Activated T-helper 9 cell treated with anti-CD3 and anti-CD28 coated beads, Interleukin-2, amount 50 U/mL, for 16 hours (primary cell): ENCODE data around the gene CENPH.
A peak's percentile ranks its signal among the peaks of the same experiment; 100 is the strongest.
"Not testable (repeated sequence)": the region's sequence is repeated elsewhere in the genome, so short reads cannot be mapped to it uniquely, and the experiment has no call there.

Experiments
- DNase-seq: peaks from one replicate; pipeline ENCODE4 v3.0.0-alpha.2; 2020; ENCODE audit warnings: low read depth

The CENPH gene, protein sequence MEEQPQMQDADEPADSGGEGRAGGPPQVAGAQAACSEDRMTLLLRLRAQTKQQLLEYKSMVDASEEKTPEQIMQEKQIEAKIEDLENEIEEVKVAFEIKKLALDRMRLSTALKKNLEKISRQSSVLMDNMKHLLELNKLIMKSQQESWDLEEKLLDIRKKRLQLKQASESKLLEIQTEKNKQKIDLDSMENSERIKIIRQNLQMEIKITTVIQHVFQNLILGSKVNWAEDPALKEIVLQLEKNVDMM

DNA sequence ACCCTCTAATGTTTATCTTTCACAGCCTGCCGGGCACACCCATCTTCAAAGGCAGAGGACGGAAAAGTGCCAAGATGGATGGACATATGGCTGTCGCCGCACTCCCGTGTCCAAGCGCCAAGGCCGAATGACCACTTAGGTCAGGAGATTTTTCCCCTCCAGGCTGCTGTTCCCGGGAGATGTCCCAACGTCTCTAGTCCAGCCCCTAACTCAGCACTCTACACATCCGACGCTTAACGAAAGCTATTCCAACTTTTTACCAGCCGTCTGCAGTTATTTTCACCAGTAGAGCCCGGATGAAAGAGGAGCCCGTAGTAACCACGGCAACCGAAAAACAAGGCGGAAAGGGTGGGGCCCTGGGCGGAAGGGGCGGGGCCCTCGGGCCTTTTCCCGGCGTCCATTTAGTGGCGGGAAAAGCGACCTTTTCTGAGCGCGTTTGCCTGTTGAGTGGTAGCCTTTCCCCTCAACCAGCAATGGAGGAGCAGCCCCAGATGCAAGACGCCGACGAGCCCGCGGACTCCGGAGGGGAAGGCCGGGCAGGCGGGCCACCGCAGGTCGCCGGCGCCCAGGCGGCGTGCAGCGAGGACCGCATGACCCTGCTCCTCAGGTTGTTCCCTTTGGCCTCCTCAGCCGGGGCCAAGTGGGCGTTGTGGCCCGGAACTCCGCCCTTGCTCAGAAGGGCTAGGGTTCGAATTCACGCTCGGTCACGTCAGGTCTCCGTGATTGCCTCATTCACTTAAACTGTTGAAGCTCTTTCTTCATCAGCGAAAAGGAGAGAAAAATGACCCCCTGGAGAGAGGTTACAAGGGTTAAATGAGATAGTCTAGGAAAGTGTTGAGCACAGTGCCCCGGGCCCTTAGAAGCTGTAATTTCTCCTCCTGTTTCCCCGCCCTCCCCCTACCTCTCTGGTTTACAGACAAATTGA, at the start of gene CENPH:
CENPH (plus strand) TSS at position 422 of the 925 bp plus-strand sequence; CDS start at position 474, 52 bp downstream.
- DNase-seq, result peak; percentile 86

DNA sequence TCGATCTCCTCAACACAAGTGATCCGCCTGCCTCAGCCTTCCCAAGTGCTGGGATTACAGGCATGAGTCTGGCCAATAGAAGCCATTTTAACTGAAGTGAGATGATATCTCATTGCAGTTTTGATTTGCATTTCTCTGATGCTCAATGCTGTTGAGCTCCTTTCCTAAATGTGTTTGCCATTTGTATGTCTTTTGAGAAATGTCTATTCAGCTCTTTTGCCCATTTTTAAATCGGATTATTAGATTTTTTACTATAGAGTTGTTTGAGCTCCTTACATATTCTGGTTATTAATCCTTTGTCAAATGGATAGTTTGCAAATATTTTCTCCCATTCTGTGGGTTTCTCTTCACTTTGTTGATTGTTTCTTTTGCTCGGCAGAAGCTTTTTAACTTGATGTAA, 49.1 kb upstream of the CENPH start:
- not testable (repeated sequence) for DNase-seq

DNA sequence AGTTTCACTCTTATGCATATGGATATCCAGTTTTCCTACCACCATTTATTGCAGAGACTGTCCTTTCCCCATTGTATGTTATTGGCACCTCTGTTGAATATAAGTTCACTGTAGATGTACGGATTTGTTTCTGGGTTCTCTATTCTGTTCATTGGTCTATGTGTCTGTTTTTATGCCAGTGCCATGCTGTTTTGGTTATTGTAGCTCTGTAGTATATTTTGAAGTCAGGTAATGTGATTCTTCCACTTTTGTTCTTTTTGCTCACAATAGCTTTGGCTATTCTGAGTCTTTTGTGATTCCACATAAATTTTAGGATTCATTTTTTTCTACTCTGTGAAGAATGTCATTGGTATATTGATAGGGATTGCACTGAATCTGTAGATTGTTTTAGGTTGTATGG, 48.6 kb upstream of the CENPH start:
- DNase-seq, result no peak

- DNase-seq, result not testable (repeated sequence)
These were observed 40.8 kb upstream of the CENPH start for GRCh38 chr5:69148576-69148975.

DNA sequence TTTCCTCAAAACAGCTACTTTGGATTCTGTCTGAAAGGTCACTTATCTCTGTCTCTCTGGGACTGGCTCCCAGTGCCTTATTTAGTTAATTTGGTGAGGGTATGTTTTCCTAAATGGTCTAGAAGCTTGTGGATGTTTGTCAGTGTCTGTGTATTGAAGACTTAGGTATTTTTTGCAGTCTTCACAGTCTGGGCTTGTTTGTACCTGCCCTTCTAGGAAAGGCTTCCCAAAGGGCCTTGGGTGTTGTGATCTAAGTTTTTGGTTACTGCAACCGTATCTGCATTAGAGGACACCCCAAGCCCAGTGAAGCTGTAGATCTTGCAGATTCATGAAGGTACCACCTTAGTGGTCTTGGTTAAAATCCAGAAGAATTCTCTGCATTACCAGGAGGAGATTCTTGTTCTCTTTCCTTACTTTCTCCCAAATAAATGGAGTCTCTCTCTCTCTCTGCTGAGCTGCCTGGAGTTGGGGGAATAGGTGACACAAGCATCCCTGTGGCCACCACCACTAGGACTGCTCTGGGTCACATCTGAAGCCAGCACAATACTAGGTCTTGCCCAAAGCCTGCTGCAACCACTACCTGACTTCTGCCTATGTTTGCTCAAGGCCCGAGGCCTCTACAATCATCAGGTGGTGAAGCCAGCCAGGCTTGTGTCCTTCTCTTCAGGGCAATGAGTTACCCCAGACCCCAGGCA, 40.3 kb upstream of the CENPH start:
- DNase-seq, result no peak

GRCh38 chr5:69149676-69150010, 39.7 kb upstream of the CENPH start:
- no peak for DNase-seq

DNA sequence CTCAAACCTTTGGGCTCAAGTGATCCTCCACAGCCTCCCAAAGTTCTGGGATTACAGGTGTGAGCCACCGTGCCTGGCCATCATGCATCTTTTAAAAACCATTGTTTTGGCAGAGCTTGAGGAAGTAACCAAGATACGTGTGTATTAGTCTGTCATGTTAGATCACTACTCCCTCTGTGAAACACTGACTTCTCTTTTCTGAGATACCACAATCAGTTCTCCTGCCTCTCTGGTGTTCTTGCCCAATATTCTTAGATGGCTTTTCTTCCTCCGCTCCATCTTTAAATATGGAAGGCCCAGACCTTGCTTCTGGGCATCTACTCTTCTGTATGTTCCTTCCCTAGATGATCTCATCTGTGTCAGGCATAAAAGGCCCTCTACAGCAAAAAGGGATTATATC, 36.7 kb upstream of the CENPH start:
- DNase-seq, result no peak

GRCh38 chr5:69156456-69156855, 32.9 kb upstream of the CENPH start:
- no peak for DNase-seq

DNA sequence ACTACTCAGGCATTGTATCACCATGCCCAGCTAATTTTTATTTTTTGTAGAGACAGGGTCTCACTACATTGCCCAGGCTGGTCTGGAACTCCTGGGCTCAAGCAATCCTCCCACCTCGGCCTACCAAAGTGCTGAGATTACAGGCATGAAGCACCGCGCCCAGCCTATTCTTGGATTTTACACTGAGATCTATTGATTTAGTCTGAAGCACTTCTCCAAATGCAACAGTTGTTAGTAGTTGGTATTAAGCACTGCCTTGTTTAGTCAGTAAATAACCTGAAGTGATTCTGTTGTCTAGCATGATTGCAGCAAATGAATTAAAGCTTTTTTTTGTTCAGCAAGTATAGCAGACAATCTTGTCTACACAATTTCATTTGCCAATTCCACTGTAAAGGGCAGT, 31.3 kb upstream of the CENPH start:
- DNase-seq, result no peak

- DNase-seq, result no peak
These were observed 28.7 kb upstream of the CENPH start for GRCh38 chr5:69160651-69161050.

DNA sequence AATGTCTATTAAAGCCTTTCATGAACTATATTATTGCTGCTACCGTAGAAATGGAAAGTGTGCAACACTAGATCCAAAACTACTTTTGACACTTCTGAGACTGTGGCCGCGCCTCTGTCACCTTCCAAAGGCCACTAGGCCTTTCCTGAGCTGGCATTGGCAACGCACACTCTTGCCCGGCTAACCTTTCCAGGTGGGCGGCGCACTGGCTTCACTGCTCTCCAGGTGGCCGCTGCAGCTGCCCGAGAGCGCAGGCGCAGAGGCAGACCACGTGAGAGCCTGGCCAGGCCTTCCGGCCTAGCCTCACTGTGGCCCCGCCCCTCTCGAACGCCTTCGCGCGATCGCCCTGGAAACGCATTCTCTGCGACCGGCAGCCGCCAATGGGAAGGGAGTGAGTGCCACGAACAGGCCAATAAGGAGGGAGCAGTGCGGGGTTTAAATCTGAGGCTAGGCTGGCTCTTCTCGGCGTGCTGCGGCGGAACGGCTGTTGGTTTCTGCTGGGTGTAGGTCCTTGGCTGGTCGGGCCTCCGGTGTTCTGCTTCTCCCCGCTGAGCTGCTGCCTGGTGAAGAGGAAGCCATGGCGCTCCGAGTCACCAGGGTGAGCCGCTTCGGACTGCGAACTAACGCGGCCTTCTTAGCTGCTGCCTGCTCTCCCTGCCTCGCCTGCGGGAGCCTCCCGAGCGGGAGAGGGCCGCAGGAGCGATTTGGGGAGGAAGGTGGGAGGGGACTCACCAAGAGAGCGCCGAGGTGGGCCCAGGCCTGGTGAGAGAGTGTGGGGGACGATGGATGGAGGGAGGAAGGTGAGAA, 22.5 kb upstream of the CENPH start, which contains the start of gene CCNB1:
CCNB1 (plus strand) TSS at position 465 of the 807 bp plus-strand sequence; CDS start at position 578, 113 bp downstream.
- peak; percentile 97 for DNase-seq

DNA sequence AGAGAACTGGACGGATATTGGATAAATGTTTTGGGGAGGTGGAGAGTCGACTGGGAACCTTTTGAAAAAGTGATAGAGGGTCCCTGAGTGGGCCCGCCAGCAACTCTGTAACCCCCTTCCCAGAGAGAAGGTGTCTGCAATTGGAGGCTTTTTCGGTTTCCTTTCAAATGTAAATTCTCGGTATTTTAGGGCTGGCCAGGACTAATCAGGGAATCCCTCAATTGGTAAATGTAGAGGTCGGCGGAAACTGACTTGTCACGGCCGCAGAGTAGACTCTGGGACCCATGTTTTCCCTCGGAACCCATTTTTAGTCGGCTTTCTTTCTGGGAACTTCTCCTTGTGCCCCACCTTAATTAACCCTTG, 21.9 kb upstream of the CENPH start:
- DNase-seq, result no peak

GRCh38 chr5:69167929-69168328, 21.5 kb upstream of the CENPH start:
- DNase-seq, result no peak

DNA sequence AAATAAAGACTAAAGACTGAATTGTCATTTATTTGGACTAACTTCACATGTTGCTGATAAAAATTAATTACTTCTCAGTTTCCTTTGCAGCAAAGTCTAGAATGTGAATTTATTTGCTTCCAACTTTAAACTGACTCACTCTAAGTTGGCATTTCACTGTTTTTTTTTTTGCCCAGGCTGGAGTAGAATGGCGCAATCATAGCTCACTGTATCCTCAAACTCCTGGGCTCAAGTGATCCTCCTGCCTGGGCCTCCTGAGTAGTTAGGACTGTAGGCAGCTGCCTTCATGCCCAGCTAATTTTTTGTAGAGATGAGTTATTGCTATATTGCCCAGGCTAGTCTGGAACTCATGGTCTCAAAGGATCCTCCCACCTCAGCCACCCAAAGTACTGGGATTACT, 18.9 kb upstream of the CENPH start:
- no peak for DNase-seq

DNA sequence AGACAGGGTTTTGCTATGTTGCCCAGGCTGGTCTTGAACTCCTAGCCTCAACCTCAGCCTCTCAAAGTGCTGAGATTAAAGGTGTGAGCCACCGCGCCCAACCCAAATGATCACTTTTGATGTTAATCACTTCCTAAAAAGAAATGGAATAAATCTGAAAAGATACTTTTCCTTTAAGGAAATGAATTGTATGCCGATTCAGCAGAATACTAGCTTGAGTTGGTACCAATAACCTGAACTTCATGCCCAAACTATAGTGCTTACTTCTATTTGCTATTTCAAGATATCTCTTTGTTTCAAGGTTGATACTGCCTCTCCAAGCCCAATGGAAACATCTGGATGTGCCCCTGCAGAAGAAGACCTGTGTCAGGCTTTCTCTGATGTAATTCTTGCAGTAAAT, 18.4 kb upstream of the CENPH start:
- no peak for DNase-seq

- not testable (repeated sequence) for DNase-seq
These were observed 7.6 kb upstream of the CENPH start for GRCh38 chr5:69181659-69182293.

DNA sequence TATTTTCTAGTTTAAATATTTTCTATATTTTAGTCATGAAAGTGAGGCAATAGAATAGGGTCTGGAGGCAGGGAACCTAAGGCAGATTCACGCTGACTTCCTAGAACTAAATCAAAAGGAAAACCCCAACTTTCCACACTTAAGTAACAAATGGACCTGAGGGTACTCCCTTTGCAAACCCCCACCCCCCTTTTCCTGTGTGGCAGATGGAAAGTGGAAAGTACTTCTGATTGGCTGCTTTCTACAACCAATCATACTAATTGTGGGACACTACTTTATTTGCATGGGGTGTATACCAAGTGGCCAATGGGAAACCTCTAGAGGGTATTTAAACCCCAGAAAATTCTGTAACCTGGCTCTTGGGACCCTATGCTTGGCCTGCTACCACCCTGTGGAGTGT, 4.8 kb upstream of the CENPH start:
- no peak for DNase-seq

DNA sequence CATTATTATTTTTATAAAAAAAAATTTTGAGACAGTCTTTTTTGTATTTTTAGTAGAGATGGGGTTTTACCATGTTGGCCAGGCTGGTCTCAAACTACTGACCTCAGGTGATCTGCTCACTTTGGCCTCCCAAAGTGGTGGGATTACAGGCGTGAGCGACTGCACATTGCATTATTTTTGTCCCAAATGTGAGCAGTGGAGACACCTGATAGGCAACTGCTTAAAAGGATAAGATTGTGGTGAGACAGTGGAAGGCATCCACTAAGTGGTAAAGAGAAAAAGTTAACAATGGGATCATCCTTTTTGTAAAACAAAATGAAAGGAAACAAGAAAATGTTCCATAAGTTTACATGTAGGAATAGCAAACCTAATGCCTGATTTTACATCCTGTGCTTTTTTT, 2.0 kb upstream of the CENPH start:
- DNase-seq, result no peak

DNA sequence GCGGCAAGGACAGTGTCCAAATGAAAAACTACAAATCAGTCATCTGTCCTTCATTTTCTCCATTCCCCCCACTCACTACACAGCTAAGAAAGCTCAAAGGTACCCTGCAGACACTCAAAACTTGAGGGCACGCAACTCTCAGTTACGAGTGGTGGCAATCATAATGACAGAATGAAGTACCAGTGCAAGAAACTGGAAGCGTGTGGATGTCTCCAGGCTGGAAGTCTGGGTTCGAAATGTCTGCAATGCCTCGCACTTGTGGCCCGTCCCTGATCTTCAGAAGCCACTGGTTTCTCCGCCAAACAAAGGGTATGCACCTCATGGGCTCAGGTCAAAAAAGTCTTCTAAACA, 597 bp upstream of the CENPH start:
- no peak for DNase-seq

DNA sequence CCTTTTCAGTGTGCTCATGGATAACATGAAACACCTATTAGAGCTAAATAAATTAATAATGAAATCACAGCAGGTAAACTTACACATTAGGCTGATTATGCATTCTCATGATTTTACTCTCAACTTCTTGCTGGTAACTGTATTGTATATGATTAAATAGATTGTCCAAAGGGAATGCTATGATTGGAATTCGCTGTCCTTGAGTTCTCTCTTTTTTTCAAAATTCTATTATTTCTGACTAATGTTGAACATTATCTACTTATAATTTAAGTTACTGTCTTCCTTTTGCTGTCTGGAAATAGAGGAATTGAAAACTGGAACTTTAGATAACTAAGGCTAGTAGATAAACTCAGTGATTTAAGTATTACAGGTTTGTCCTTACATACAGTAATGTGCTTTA, 13.1 kb downstream of the CENPH start:
- DNase-seq, result no peak

GRCh38 chr5:69206528-69207190, 17.3 kb downstream of the CENPH start:
- DNase-seq, result no peak
